Activated CD4-positive, alpha-beta T cell treated with anti-CD3 and anti-CD28 coated beads for 1 hour (primary cell): ENCODE data around the gene STRN.
"Not testable (repeated sequence)": the region's sequence is repeated elsewhere in the genome, so short reads cannot be mapped to it uniquely, and the experiment has no call there.

Experiments
- DNase-seq: peaks from one replicate; pipeline ENCODE4 v3.0.0-alpha.2; 2020

The STRN gene

DNA sequence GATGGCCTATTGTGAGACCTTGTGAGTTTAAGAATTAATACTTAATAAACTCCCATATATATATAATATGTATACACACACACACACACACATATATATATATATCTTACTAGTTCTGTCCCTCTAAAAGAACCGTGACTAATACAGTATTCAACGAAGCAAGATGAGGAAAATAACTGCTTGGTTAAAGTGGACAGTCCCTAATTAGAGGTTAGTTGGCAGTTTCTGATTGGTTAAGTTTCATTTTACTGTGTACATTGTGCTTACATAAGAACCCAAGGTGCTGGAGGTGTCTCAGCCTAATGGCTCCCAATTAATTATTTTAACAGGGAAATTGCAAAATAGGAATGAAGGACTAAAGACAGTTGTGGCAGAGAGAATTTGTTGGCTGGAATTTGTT, 132.1 kb downstream of the STRN start:
- DNase-seq, result no peak

GRCh38 chr2:36831185-36831584, 135.2 kb downstream of the STRN start:
- no peak for DNase-seq

DNA sequence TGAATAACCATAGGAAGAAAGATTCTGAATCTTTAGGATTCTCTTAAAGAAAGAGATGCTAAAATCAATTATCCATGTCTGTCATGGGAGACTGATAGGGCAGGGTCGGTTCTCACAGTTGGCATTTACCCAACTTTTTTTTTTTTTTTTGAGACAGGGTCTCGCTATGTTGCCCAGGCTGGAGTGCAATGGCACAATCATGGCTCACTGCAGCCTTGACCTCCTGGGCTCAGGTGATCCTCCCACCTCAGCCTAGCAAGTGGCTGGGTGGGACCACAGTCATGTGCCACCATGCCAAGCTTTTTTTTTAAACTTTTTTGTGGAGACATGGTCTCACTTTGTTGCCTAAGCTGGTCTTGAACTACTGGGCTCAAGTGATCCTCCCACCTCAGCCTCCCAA, 141.7 kb downstream of the STRN start:
- not testable (repeated sequence) for DNase-seq

- no peak for DNase-seq
Measured at GRCh38 chr2:36824273-36824672, 142.1 kb downstream of the STRN start.

GRCh38 chr2:36823862-36824261, 142.5 kb downstream of the STRN start:
- DNase-seq, result no peak

GRCh38 chr2:36820942-36821605, 145.3 kb downstream of the STRN start:
- DNase-seq, result no peak

DNA sequence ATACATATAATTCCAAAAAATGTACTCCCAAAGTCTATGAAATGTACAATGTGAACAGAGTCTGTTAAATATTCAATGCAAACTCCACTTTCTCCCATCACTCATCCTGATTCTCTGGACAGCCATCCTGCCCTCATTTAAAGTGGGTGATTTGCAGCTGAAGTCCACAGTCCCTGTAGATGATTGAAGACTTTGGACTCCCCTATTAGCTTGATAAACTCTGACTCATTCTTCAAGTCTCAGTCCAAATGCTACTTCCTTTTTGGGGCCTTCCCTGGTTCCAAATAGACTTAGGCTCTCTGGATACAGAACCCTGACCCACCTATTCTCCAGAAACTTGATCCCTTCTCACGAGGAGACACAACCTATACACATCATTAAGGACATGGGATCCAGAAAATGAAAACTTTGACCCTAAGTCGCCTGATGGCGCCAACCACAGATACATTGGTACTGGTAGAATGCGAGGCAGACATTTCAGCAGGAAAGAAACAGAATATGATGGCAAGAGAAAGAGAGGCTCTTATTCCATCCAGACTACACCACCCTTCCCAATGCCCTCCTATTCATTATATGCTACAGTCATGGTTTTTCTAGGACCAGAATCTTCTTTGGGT, 147.1 kb downstream of the STRN start:
- DNase-seq, result no peak

DNA sequence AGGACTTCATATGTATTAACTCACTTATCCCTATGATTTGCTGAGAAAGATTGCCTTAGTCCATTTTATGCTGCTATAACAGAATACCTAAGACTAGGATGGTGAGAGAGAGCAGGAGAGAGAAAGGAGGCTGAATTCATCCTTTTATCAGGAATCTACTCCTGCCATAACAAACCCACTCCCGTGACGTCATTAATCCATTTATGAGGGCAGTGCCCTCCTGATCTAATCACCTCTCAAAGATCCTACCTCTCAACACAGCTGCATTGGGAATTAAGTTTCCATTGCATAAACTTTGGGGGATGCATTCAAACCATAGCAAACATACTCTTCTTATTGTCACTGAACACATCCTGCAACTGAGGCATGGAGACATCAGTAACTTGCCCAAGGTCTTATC, 147.8 kb downstream of the STRN start:
- no peak for DNase-seq

DNA sequence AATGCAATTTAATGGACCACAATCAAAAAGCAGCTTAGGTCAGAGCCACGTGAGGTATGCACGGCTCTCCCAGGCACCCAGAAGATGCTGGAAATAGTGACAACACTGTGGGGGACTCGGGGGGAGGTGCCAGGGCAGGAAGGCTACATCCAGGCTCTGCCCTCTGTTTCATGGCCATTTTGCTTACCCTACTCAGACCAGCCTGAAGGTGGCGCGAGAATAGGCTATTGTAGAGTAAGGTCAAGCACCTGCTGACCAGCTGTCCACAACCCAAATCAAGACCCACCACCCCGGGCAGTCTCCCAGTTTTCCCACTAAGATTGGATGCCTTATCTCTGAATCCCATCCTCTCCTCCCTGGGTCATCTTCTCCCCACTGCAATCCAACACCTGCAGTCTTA, 154.1 kb downstream of the STRN start:
- no peak for DNase-seq

DNA sequence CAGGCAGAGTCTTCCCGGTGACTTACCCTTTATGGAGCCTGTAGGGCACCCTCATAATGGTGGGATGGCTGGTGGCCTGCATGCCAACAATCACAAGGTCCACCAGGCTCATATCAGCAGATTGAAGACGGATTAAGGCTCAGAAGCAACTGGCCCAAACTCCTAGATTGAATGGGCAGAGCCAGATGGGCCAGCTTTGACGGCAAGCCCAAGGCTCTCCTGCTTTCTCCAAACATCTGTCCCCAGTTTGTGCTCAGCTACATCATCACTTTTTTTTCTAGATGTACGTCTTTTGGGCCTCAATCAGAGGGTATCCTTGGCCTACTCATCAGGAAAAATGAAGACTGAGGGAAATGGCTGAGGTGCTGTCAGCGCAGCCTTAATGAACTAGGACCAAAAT, 155.3 kb downstream of the STRN start:
- DNase-seq, result no peak

DNA sequence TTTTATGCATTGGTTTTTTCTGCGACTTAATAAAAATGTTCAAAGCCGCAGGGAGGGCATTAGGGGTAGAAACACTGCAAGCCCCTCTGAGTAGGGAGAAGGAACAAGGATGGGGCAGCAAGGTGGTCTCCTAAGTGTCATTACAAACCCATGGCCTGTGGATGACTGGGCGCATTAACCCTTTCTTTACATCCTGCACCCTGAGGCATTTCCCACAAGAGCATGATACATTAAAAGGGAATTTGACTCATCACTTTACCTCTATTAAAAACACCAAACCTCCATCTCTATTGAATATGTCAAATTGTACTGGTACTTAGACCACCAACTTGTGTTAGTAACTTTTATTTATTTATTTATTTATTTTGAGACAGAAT, 157.3 kb downstream of the STRN start:
- DNase-seq, result no peak

- DNase-seq, result no peak
Measured at GRCh38 chr2:36808386-36809068, 157.8 kb downstream of the STRN start.

DNA sequence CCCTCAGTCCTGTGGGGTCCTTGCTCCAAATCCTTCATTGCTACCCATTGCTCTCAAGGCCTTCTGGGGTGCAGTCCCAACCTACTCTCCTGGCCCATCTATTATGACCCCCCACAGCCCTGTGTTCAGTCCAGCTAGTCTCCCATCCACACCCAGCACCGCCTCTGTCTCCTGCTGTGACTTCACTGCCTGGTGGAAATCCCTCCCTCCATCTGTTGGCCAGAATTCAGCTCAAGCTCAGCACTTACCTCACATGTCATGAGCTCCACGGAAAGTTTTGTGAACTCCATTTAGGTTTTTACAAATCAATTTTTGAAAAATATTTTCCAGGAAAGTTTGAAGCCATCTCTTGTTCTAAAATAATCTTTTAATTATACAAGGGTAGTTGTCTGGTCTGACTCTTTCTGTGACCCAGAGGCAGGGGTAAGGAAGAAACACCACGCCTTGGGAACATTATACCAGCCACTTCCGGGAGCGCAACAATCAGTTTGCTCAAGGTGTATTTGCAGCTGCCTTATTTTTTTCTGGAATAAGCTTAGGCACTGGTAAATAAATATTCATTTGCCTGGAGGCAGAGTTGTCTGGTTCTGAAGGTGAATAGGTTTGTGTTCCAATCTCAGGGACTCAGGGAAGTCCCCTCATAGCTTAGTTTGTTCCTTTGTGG, 159.0 kb downstream of the STRN start:
- no peak for DNase-seq

- no peak for DNase-seq
Measured at GRCh38 chr2:36805635-36806224, 160.6 kb downstream of the STRN start.

DNA sequence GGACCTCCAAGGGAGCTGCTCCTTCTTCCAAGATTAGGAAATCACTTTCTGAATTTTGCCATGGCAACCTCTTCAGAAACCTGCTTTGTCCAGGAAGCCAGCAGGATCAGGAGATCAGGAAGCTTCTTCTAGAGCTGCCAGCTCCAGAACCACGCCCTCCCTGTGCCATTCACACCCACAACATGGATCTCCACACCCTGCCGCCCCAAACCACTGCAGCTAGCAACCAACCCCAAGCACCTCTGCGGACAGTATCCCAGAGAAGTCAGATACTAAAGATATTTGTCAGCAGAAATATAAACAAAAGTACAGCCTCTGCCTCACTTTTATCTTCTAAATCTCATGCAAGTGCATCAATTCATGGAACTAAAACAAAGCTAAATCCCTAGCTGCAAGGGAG, 163.4 kb downstream of the STRN start:
- DNase-seq, result no peak

DNA sequence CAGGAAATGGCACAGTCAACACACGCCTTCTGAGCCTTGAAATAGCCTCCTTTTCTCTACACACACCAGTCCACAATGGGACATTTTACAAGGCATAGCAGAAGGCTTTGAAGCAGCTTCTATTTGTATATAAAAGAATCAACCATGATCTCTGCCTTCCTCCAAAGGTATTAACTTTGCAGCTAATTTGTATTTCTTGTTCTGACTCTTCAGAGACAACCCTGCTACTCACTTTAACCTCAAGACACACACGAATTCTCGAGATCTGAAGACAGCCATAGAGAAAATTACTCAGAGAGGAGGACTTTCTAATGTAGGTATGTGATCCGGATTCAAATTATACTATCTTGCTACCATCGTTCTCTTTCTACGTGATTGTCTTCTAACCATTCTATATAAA, 165.2 kb downstream of the STRN start:
- DNase-seq, result no peak

GRCh38 chr2:36800381-36800780, 166.0 kb downstream of the STRN start:
- peak; percentile 9 for DNase-seq

DNA sequence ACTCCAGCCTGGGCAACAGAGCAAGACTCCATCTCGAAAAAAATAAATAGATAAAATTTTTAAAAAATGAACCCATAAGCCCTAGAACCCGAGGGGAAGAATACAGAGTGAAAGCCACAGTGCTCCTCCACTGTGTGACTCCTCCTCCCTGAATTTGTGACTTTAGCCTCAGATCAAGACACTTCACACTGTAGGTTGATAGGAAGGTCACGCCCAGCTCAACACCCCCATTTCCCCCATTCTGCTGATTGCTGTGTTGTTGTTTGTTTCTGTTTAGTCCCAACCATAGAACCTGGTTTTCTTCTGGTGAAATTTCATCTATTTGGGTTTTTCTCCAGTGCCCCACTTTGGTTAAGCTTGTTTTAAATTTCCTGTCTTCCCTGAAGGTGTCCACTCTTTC, 167.6 kb downstream of the STRN start:
- DNase-seq, result no peak

DNA sequence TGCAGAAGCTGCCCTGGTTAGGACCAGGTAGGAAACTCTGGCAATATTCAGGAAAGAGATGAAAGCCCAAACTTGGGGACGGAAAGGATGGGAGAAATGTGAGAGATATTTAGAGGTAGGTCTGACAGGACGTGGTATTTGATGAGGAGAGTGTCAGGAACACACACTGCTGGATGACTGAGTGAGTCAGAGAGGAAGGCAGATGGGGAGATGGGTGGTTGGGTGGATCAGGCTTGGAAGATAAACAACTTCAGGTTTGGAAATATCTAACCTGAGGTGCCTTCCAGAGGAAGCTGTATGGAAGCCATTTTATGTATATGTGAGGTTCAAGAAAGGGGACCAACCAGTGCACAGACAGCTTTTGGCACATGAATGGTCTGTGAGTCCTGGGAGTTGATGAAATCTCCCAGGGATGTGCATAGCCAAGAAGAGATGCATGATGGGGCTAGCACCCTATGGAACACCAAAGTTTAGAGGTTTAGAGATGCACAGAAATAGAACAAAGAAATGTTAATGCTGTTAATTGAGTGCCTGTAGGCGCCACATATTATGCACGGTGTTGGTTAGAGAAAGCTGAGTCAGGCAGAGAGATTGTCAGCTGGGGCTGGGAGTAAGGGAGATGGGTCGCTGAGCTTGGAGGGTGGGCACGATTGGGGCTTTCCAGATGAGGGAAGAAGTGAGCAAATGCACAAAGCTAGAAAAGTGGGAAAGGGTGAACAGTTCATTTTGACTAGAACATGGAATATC, 168.8 kb downstream of the STRN start:
- DNase-seq, result no peak
